KBM-7 (cell line): ENCODE results near the gene MYH6.
A peak's percentile ranks its signal among the peaks of the same experiment; 100 is the strongest.

Experiments used
- DNase-seq: peaks from one replicate; pipeline ENCODE4 v3.0.0-alpha.2; 2015
- in situ Hi-C: fragments of 300-500 bp; cut with MboI; formaldehyde crosslinking; loops from 2 replicates; pipeline ENCODE4 v1.14.3; 2020; ENCODE audit warnings: low sequenced_read_pairs, low pct_unique_long_range_greater_than_20kb, mixed read lengths

Gene MYH6

GRCh38 chr14:23382731-23383440 is 25.2 kb downstream of the MYH6 start:
- in situ Hi-C loops = no loop called here

GRCh38 chr14:23382276-23382675 is 25.8 kb downstream of the MYH6 start:
- DNase-seq = no peak
- in situ Hi-C loops = no loop called here

More at GRCh38 chr14:23382731-23383440, 25.2 kb downstream of the MYH6 start:
- no peak for DNase-seq

- DNase-seq = no peak
- in situ Hi-C loops = no loop called here
These were observed 26.2 kb downstream of the MYH6 start for GRCh38 chr14:23381871-23382270.

- in situ Hi-C loops = no loop called here
- no peak for DNase-seq
These were observed 27.1 kb downstream of the MYH6 start for GRCh38 chr14:23380976-23381375.

- in situ Hi-C loops = no loop called here
- DNase-seq = no peak
These were observed 27.7 kb downstream of the MYH6 start for GRCh38 chr14:23380197-23380914.

- DNase-seq = peak; percentile 51
- in situ Hi-C loops = no loop called here
These were observed 28.5 kb downstream of the MYH6 start for GRCh38 chr14:23379366-23380196.

- in situ Hi-C loops = no loop called here
- no peak for DNase-seq
These were observed 29.4 kb downstream of the MYH6 start for GRCh38 chr14:23378612-23379220.

GRCh38 chr14:23377573-23378563 is 30.2 kb downstream of the MYH6 start:
- in situ Hi-C loops = no loop called here

GRCh38 chr14:23377198-23377550 is 30.9 kb downstream of the MYH6 start:
- in situ Hi-C loops = no loop called here
- DNase-seq = no peak

More at GRCh38 chr14:23377573-23378563, 30.2 kb downstream of the MYH6 start:
- DNase-seq = no peak

GRCh38 chr14:23376482-23377197 is 31.4 kb downstream of the MYH6 start, which contains the start of gene CMTM5:
Gene CMTM5, plus strand, starts transcription at chr14:23377046. Its CDS starts 206 bp downstream, at chr14:23377252.
- in situ Hi-C loops = no loop called here
- peak; percentile 4 for DNase-seq

- no peak for DNase-seq
- in situ Hi-C loops = no loop called here
These were observed 32.4 kb downstream of the MYH6 start for GRCh38 chr14:23375527-23376251.

GRCh38 chr14:23373041-23373440 is 35.0 kb downstream of the MYH6 start:
- DNase-seq = no peak
- in situ Hi-C loops = no loop called here

GRCh38 chr14:23372509-23372908 is 35.6 kb downstream of the MYH6 start, which contains the start of gene IL25:
Gene IL25, plus strand, starts transcription at chr14:23372809.
- DNase-seq = no peak
- in situ Hi-C loops = no loop called here

- in situ Hi-C loops = no loop called here
- DNase-seq = no peak
These were observed 36.2 kb downstream of the MYH6 start for GRCh38 chr14:23371865-23372264.

GRCh38 chr14:23370221-23370620 is 37.9 kb downstream of the MYH6 start:
- in situ Hi-C loops = no loop called here
- DNase-seq = no peak

GRCh38 chr14:23366426-23366921 is 41.6 kb downstream of the MYH6 start:
- in situ Hi-C loops = no loop called here
- no peak for DNase-seq
